H1 (cell line): Measurements from ENCODE around the gene AEBP1. TPM values are rescaled to one million over a fixed set of nuclear protein-coding genes. Genes with fewer than 3 reads are reported as not detected.
A peak's percentile ranks its signal among the peaks of the same experiment; 100 is the strongest.

Experiments used
- CTCF ChIA-PET: fragments of 300-600 bp; sonication (Branson Sonifier 250); formaldehyde crosslinking; loops from one replicate; lab custom pipeline; 2021; ENCODE audit not compliant: partially characterized antibody; lab: Charles Lee
- POLR2A ChIA-PET: fragments of 300-600 bp; sonication (Branson Sonifier 250); formaldehyde crosslinking; loops from one replicate; lab custom pipeline; 2021; ENCODE audit warnings: inconsistent platforms; ENCODE audit not compliant: partially characterized antibody; lab: Charles Lee
- DNase-seq, 2 experiments: peaks; one replicate each; pipeline versions ENCODE4 v3.0.0 to v3.0.0-alpha.2; 2010 to 2022; ENCODE audit warnings: low spot score in 2 of 2, low read depth in 1 of 2, mixed read lengths in 1 of 2
- FAIRE-seq: peaks from 2 replicates; lab custom pipeline; 2011; peaks lifted over from hg19 to GRCh38; lab: Jason Lieb, UNC
- H2AFZ ChIP-seq: 2 replicates; pipeline ENCODE4 v1.8.1; 2012; ENCODE audit warnings: low read length, inconsistent platforms
- H2AK5ac ChIP-seq: 2 replicates; pipeline ENCODE4 v1.6.1; 2013; ENCODE audit warnings: low read depth, low read length
- H2BK120ac ChIP-seq: replicated peaks from 2 replicates; pipeline ENCODE3; 2013; ENCODE audit warnings: low read depth, low read length, inconsistent platforms
- H2BK12ac ChIP-seq: 2 replicates; pipeline ENCODE4 v1.6.1; 2013; ENCODE audit warnings: low read depth, low read length
- H2BK15ac ChIP-seq: 2 replicates; pipeline ENCODE4 v1.6.1; 2013; ENCODE audit warnings: low read length
- H2BK20ac ChIP-seq: 2 replicates; pipeline ENCODE4 v1.6.1; 2013; ENCODE audit warnings: low read length
- H2BK5ac ChIP-seq: 2 replicates; pipeline ENCODE4 v1.6.1; 2013; ENCODE audit warnings: low read depth, low read length
- H3K14ac ChIP-seq: 2 replicates; pipeline ENCODE4 v1.6.1; 2013; ENCODE audit warnings: inconsistent platforms; ENCODE audit not compliant: insufficient read length
- H3K18ac ChIP-seq: 2 replicates; pipeline ENCODE4 v1.6.1; 2013; ENCODE audit warnings: low read length; ENCODE audit errors: extremely low read depth
- H3K23ac ChIP-seq: 2 replicates; pipeline ENCODE4 v1.6.1; 2013; ENCODE audit warnings: inconsistent platforms; ENCODE audit not compliant: insufficient read length
- H3K23me2 ChIP-seq: 2 replicates; pipeline ENCODE4 v1.6.1; 2013; ENCODE audit warnings: low read depth, low read length
- H3K27ac ChIP-seq: 2 replicates; pipeline ENCODE4 v1.6.1; 2011; ENCODE audit warnings: low read depth, low read length, inconsistent platforms
- H3K27me3 ChIP-seq, 4 experiments: replicated peaks in 1 of 4; 1 replicate in 1 of 4; 2 replicates in 3 of 4; pipeline versions ENCODE4 v1.6.1 to v1.8.1; 2011 to 2013; ENCODE audit warnings: low read length in 3 of 4, mild to moderate bottlenecking in 3 of 4, inconsistent platforms in 2 of 4, mixed read lengths in 2 of 4, moderate library complexity in 1 of 4; ENCODE audit not compliant: control insufficient read depth in 3 of 4, insufficient read depth in 3 of 4; ENCODE audit errors: extremely low read depth in 1 of 4
- H3K36me3 ChIP-seq, 4 experiments: 2 replicates each; pipeline versions ENCODE4 v1.6.1 to v1.8.1; 2011 to 2013; ENCODE audit warnings: mild to moderate bottlenecking in 4 of 4, low read length in 3 of 4, moderate library complexity in 2 of 4, control low read depth in 1 of 4, inconsistent platforms in 1 of 4; ENCODE audit not compliant: insufficient read depth in 4 of 4, control insufficient read depth in 2 of 4
- H3K4ac ChIP-seq: replicated peaks from 2 replicates; pipeline ENCODE3; 2013; ENCODE audit warnings: low read length, low read depth, mixed read lengths, inconsistent platforms; ENCODE audit not compliant: insufficient read length
- H3K4me1 ChIP-seq, 4 experiments: replicated peaks in 1 of 4; 1 replicate in 1 of 4; 2 replicates in 3 of 4; pipeline versions ENCODE4 v1.6.1 to v1.8.1; 2011 to 2013; ENCODE audit warnings: low read length in 3 of 4, inconsistent platforms in 2 of 4, mixed read lengths in 1 of 4; ENCODE audit not compliant: insufficient read depth in 4 of 4, control insufficient read depth in 3 of 4
- H3K4me2 ChIP-seq, 2 experiments: 2 replicates each; pipeline versions ENCODE4 v1.6.1 to v1.8.1; 2011 to 2013; ENCODE audit warnings: low read depth in 2 of 2, low read length in 2 of 2, control low read depth in 1 of 2, inconsistent platforms in 1 of 2, mild to moderate bottlenecking in 1 of 2; ENCODE audit not compliant: insufficient read depth in 1 of 2
- H3K4me3 ChIP-seq, 4 experiments: fragments of 200-600, 300-600 bp in 1 of 4; sonication (generic), shearing (Covaris generic), sonication (Bioruptor Twin) in 1 of 4; 2 replicates each; pipeline versions ENCODE4 v1.5.1 to v1.8.1; 2011 to 2016; ENCODE audit warnings: low read length in 4 of 4, low read depth in 3 of 4, control low read depth in 2 of 4, inconsistent platforms in 2 of 4, mild to moderate bottlenecking in 2 of 4, mixed read lengths in 1 of 4, moderate library complexity in 1 of 4; ENCODE audit not compliant: insufficient read depth in 2 of 4; ENCODE audit errors: extremely low read depth in 1 of 4
- H3K56ac ChIP-seq: replicated peaks from 2 replicates; pipeline ENCODE3; 2013; ENCODE audit warnings: low read depth, mild to moderate bottlenecking, mixed read lengths, low read length, inconsistent platforms; ENCODE audit not compliant: insufficient read length
- H3K79me1 ChIP-seq: 2 replicates; pipeline ENCODE4 v1.6.1; 2013; ENCODE audit warnings: low read depth, low read length, control low read depth
- H3K79me2 ChIP-seq, 2 experiments: 2 replicates each; pipeline versions ENCODE4 v1.6.1 to v1.8.1; 2012 to 2013; ENCODE audit warnings: low read length in 2 of 2, mild to moderate bottlenecking in 2 of 2, inconsistent platforms in 1 of 2; ENCODE audit not compliant: insufficient read depth in 2 of 2, control insufficient read depth in 1 of 2
- H3K9ac ChIP-seq, 4 experiments: replicated peaks in 1 of 4; 1 replicate in 1 of 4; 2 replicates in 3 of 4; pipeline versions ENCODE4 v1.6.1 to v1.8.1; 2011 to 2013; ENCODE audit warnings: low read depth in 3 of 4, low read length in 3 of 4, control low read depth in 2 of 4, mild to moderate bottlenecking in 2 of 4, moderate library complexity in 2 of 4, inconsistent platforms in 1 of 4; ENCODE audit errors: extremely low read depth in 1 of 4
- H3K9me3 ChIP-seq, 2 experiments: 2 replicates each; pipeline versions ENCODE4 v1.6.1 to v1.8.1; 2012 to 2013; ENCODE audit warnings: mild to moderate bottlenecking in 2 of 2, moderate library complexity in 2 of 2, control low read depth in 1 of 2, inconsistent platforms in 1 of 2, low read depth in 1 of 2, low read length in 1 of 2, mixed read lengths in 1 of 2; ENCODE audit not compliant: insufficient read depth in 2 of 2
- H4K20me1 ChIP-seq, 2 experiments: replicated peaks in 1 of 2; 2 replicates each; pipeline versions ENCODE3 to v1.8.1; 2011 to 2013; ENCODE audit warnings: inconsistent platforms in 2 of 2, low read length in 2 of 2, mild to moderate bottlenecking in 1 of 2; ENCODE audit not compliant: insufficient read depth in 2 of 2, control insufficient read depth in 1 of 2
- H4K5ac ChIP-seq: 2 replicates; pipeline ENCODE4 v1.6.1; 2013; ENCODE audit warnings: low read length, low read depth, mixed read lengths, inconsistent platforms; ENCODE audit not compliant: insufficient read length
- H4K8ac ChIP-seq: 2 replicates; pipeline ENCODE4 v1.8.0; 2013; ENCODE audit warnings: mild to moderate bottlenecking, moderate library complexity, low read length, inconsistent platforms; ENCODE audit not compliant: insufficient read depth; ENCODE audit errors: extremely low read depth
- H4K91ac ChIP-seq: replicated peaks from 2 replicates; pipeline ENCODE3; 2013; ENCODE audit warnings: low read length, mixed read lengths, inconsistent platforms; ENCODE audit not compliant: insufficient read length
- ATF2 ChIP-seq: IDR thresholded peaks from 2 replicates; pipeline ENCODE4 v1.6.1; 2012; ENCODE audit warnings: low read length, inconsistent platforms
- ATF3 ChIP-seq: IDR thresholded peaks from 2 replicates; pipeline ENCODE4 v1.6.1; 2011; ENCODE audit warnings: low read depth, mild to moderate bottlenecking, low read length; ENCODE audit not compliant: insufficient read depth
- BRCA1 ChIP-seq: IDR thresholded peaks from 2 replicates; pipeline ENCODE4 v1.6.1; 2012; ENCODE audit warnings: low read depth, low read length, improper control_type of control experiment
- CEBPB ChIP-seq: IDR thresholded peaks from 2 replicates; pipeline ENCODE4 v1.6.1; 2012; ENCODE audit warnings: low read depth, low read length
- HDAC2 ChIP-seq, 2 experiments: fragments of 300-600 bp in 1 of 2; sonication (generic) in 1 of 2; IDR thresholded peaks; 2 replicates each; pipeline ENCODE4 v1.6.1; 2011 to 2012; ENCODE audit warnings: low read depth in 2 of 2, low read length in 2 of 2, mild to moderate bottlenecking in 2 of 2, moderate library complexity in 2 of 2, borderline replicate concordance in 1 of 2, inconsistent platforms in 1 of 2
- HDAC6 ChIP-seq: IDR thresholded peaks from one replicate; pipeline ENCODE4 v1.7.1; 2012; ENCODE audit warnings: low read depth, mild to moderate bottlenecking, inconsistent platforms, low read length, moderate library complexity
- RFX5 ChIP-seq: IDR thresholded peaks from 2 replicates; pipeline ENCODE4 v1.6.1; 2011; ENCODE audit warnings: low read depth, low read length, improper control_type of control experiment, borderline replicate concordance
- TAF1 ChIP-seq: IDR thresholded peaks from 2 replicates; pipeline ENCODE4 v1.6.1; 2011; ENCODE audit warnings: mild to moderate bottlenecking, low read depth, low read length
- USF2 ChIP-seq: IDR thresholded peaks from 2 replicates; pipeline ENCODE4 v1.6.1; 2011; ENCODE audit warnings: low read length, improper control_type of control experiment
- WGBS, 2 experiments: shearing (Covaris generic) in 1 of 2; methylation state at CpG; one replicate each; pipeline versions ENCODE4 v1.1.6 to v1.1.7; 2013 to 2015; ENCODE audit warnings: low lambda C conversion rate in 2 of 2, mixed read lengths in 2 of 2, inconsistent platforms in 1 of 2, low coverage in 1 of 2, missing lambda C conversion rate in 1 of 2; ENCODE audit not compliant: insufficient replicate concordance in 2 of 2, insufficient coverage in 1 of 2, insufficient read length in 1 of 2; ENCODE audit errors: extremely low coverage in 1 of 2, missing lambda C conversion rate in 1 of 2; 5-methylcytosine and 5-hydroxymethylcytosine counted together
- polyA plus RNA-seq, 7 experiments: library from polyadenylated mRNA; depleted of rRNA in 3 of 7; stranded (reverse) in 5 of 7; unstranded in 2 of 7; fragments of >200 nt in 5 of 7; fragments of 200-250 nt in 2 of 7; gene quantifications; 1 replicate in 5 of 7; 2 replicates in 1 of 7; 4 replicates in 1 of 7; pipeline versions ENCODE4 v1.2.1 to v1.2.3, GENCODE V29; 2011 to 2013; ENCODE audit warnings: missing spikeins in 2 of 7, mixed read lengths in 2 of 7
- total RNA-seq: library from RNA; stranded (reverse); fragmentation: NEBNext Ultra II Directional; extraction: Animal tissue kit (Norgen Biotek cat#: 25700); gene quantifications from 2 replicates; pipeline ENCODE4 v1.2.1, GENCODE V29; 2021

The AEBP1 gene
- total and polyA plus RNA-seq, 2 of the 8 experiments (the other 6 are each of a cell fraction or from before 2014, with no cell fraction given) = 10.4 to 41.2 TPM

GRCh38 chr7:44105832-44106231 lies 1.7 kb downstream of the AEBP1 start:
- H2BK5ac ChIP-seq = no peak overlapping the region
- H3K9ac ChIP-seq = no peak overlapping the region
- H3K36me3 ChIP-seq = no peaks in the 10 kb centered on the region; a peak in 2 of 8 replicates
- H4K5ac ChIP-seq = no peak overlapping the region
- no peak overlapping the region for H2AFZ ChIP-seq
- no peak overlapping the region for H3K23ac ChIP-seq
- peaks cover 15% of the 10 kb centered on the region for H3K23me2 ChIP-seq
- H3K18ac ChIP-seq = no peak overlapping the region
- no peak overlapping the region for H2AK5ac ChIP-seq
- peak overlapping the region in 1 of 2 experiments; percentile 98; a peak in 1 of 4 replicates for H3K4me2 ChIP-seq
- no peak for FAIRE-seq
- ChIA-PET CTCF (interaction anchor here (0.8 to 1.4 kb wide), 3 partner anchors 25 to 115 kb away, joined by 3 to 5 read pairs (median 4); no protein-coding TSS in a partner anchor), POLR2A (interaction anchor here (1.1 to 2.0 kb wide), 5 partner anchors 10 to 111 kb away, joined by 3 to 13 read pairs (median 8); partner anchors contain the start of gene POLD2)
- H3K56ac ChIP-seq = no peak overlapping the region
- WGBS, 2 experiments = 77% methylated on average over 2 of the region's 2 CpGs; no CpG with 5 or more reads in 1 of the 2 experiments
- peaks cover 0 to 29% (median 16%) of the 10 kb centered on the region in 4 experiments; a peak in 6 of 7 replicates for H3K27me3 ChIP-seq
- H3K4ac ChIP-seq = no peak overlapping the region
- H2BK15ac ChIP-seq = no peak overlapping the region
- no peak overlapping the region for H2BK20ac ChIP-seq
- H3K14ac ChIP-seq = no peak overlapping the region
- peaks cover 0 to 12% (median 9%) of the 10 kb centered on the region in 4 experiments; a peak in 6 of 7 replicates for H3K4me1 ChIP-seq
- no peak for TF ChIP-seq TAF1
- TF ChIP-seq RFX5 = no peak
- TF ChIP-seq HDAC2 (IDR thresholded peaks at IDR 0.05; ENCODE audit: borderline replicate concordance in 1 of 2, low read depth in 2 of 2, low read length in 2 of 2) = no peak
- no peak for TF ChIP-seq USF2
- TF ChIP-seq HDAC6 = no peak
- TF ChIP-seq BRCA1 = no peak
- no peak for TF ChIP-seq ATF3
- TF ChIP-seq CEBPB = no peak
- no peak for TF ChIP-seq ATF2
- H3K4me3 ChIP-seq = no peak overlapping the region
- no peak overlapping the region for H3K27ac ChIP-seq
- H3K79me1 ChIP-seq = peaks cover 4% of the 10 kb centered on the region; the same call in 1 of the 2 replicates
- no peak overlapping the region for H4K8ac ChIP-seq
- no peak overlapping the region for H2BK12ac ChIP-seq
- H4K91ac ChIP-seq = no peak overlapping the region
- no peak overlapping the region for H2BK120ac ChIP-seq
- H3K79me2 ChIP-seq = no peaks in the 10 kb centered on the region; a peak in 1 of 4 replicates
- peaks cover 2 to 3% of the 10 kb centered on the region in 2 experiments for H4K20me1 ChIP-seq
- no peak for DNase-seq
- no peaks in the 10 kb centered on the region for H3K9me3 ChIP-seq
